ENCODE data around the gene MAPK8IP1.

The MAPK8IP1 gene

DNA sequence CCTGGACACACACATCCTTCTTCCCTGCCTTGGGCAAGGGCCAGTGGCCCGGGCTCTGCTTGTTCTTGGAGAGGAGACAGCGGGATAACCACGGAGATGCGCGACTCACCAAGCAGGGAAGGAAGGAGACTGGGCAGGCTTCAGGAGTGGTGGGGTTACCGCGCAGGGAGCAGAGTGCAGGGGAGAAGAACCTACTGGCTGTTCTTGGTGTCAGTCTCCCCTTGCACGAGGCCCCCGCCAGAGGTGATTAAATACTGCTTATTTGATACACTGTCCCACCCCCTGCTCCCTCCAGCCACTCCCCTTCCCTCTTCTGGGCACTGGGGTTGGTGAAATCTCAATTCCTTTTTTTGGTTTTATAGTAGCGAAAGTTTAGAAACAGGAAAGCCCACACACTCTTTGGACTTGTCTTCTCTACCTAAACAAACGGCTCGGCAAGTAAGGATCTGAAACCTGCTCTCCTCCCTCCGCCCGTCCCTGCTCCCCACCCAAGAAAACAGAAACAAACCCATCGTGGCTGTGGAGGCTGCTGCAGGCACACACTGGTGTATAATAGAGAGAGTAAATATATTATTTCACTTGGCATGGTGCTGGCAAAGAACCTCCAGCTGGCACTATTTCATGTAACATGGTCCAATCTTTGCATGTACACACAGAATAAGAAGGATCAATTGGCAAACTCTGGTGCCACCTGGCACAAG, 47.8 kb downstream of the MAPK8IP1 start:
- TF ChIP-seq, protein P1, sequence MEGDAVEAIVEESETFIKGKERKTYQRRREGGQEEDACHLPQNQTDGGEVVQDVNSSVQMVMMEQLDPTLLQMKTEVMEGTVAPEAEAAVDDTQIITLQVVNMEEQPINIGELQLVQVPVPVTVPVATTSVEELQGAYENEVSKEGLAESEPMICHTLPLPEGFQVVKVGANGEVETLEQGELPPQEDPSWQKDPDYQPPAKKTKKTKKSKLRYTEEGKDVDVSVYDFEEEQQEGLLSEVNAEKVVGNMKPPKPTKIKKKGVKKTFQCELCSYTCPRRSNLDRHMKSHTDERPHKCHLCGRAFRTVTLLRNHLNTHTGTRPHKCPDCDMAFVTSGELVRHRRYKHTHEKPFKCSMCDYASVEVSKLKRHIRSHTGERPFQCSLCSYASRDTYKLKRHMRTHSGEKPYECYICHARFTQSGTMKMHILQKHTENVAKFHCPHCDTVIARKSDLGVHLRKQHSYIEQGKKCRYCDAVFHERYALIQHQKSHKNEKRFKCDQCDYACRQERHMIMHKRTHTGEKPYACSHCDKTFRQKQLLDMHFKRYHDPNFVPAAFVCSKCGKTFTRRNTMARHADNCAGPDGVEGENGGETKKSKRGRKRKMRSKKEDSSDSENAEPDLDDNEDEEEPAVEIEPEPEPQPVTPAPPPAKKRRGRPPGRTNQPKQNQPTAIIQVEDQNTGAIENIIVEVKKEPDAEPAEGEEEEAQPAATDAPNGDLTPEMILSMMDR (IDR thresholded peaks at IDR 0.05; ENCODE audit: low read depth, low read length, missing control alignments) = no peak
- H3K4me3 ChIP-seq (ENCODE audit: low read depth, low read length) = no peak overlapping the region
- in situ Hi-C loops (cut with HindIII; ENCODE audit: low sequenced_read_pairs) = no loop called here
- DNase-seq (ENCODE audit: low read depth) = peak; percentile 22

GRCh38 chr11:45933846-45934579, 48.6 kb downstream of the MAPK8IP1 start:
- TF ChIP-seq, protein P1 (IDR thresholded peaks at IDR 0.05; ENCODE audit: low read depth, low read length, missing control alignments) = no peak
- DNase-seq (ENCODE audit: low read depth) = no peak
- no peak overlapping the region for H3K4me3 ChIP-seq (ENCODE audit: low read depth, low read length)
- in situ Hi-C loops (cut with HindIII; ENCODE audit: low sequenced_read_pairs) = no loop called here

DNA sequence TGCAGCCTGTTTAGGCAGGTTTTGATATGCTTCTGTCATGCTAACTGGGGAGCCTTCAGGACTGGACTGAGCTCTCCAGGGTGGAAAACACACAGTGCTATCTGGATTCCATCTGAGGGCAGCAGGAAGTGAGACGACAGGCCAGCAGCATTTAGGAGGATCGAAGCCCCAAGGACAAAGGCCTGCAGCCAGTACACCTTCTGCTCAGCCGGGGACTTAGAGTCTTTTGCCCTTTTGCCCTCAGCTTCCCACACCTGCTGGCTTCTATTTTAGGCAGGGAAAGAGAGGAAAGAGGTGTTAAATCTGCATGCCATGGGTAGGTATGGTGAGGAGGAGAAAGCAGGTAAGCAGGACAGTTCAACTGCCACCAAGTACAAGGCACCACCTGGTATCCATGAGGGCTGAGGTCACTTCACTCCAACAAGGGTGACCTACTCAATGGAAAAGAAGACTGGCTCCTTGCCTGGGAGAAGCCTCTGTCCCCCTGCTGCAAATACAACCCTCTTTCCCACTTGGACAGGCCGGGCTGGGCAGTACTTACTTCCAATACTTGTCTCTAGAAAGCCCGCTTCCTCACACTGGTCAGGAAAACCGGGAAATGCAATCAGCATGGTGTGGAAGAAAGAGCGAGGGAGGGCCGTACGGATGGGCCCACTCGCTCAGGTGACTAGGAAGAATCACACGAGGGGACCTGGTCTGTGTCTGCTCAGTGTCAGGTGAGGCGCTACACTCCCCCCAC, 49.3 kb downstream of the MAPK8IP1 start:
- DNase-seq (ENCODE audit: low read depth) = no peak
- no peak overlapping the region for H3K4me3 ChIP-seq (ENCODE audit: low read depth, low read length)
- TF ChIP-seq, protein P1 (IDR thresholded peaks at IDR 0.05; ENCODE audit: low read depth, low read length, missing control alignments) = no peak
- in situ Hi-C loops (cut with HindIII; ENCODE audit: low sequenced_read_pairs) = no loop called here

DNA sequence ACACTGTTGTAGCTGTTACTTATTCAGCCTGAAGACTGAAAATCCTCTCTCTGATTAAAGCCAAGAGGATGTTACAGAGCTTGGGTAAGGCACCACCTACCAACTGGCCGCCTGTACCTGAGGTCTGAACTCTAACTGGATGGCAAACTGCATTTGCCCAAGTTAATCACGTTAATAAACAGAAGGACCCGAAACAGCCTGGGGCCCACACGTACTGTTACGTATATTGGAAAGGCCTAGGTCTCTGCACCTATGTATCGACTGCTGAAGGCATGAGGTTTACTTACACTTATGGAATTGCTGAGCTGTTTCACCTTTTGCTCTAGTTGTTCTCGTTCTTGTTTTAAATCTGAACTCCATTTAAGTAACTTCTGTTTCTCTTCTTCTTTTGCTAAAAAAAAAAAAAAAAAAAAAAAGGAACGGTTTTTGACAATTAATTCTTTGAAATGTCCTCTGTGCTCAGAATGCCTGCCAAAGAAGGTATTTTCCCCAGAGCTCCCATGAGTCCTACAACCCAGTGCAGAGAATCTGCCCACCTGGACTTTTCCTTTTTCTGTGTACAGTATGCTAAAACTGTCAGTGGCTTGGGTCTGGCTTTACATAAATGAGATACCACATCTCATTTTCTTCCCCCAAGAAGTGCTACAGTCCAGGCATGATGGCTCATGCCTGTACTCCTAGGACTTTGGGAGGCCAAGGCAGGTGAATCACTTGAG, 50.1 kb downstream of the MAPK8IP1 start:
- TF ChIP-seq, protein P1 (IDR thresholded peaks at IDR 0.05; ENCODE audit: low read depth, low read length, missing control alignments) = no peak
- H3K4me3 ChIP-seq (ENCODE audit: low read depth, low read length) = no peak overlapping the region
- in situ Hi-C loops (cut with HindIII; ENCODE audit: low sequenced_read_pairs) = no loop called here
- DNase-seq (ENCODE audit: low read depth) = no peak

GRCh38 chr11:45936511-45937054, 51.1 kb downstream of the MAPK8IP1 start:
- no peak overlapping the region for H3K4me3 ChIP-seq (ENCODE audit: low read depth, low read length)
- TF ChIP-seq, protein P1 (IDR thresholded peaks at IDR 0.05; ENCODE audit: low read depth, low read length, missing control alignments) = no peak
- in situ Hi-C loops (cut with HindIII; ENCODE audit: low sequenced_read_pairs) = no loop called here
- no peak for DNase-seq (ENCODE audit: low read depth)

GRCh38 chr11:45937916-45938315, 52.5 kb downstream of the MAPK8IP1 start:
- TF ChIP-seq, protein P1 (IDR thresholded peaks at IDR 0.05; ENCODE audit: low read depth, low read length, missing control alignments) = no peak
- no peak overlapping the region for H3K4me3 ChIP-seq (ENCODE audit: low read depth, low read length)
- no peak for DNase-seq (ENCODE audit: low read depth)
- in situ Hi-C loops (cut with HindIII; ENCODE audit: low sequenced_read_pairs) = no loop called here

Data from astrocyte of the cerebellum (primary cell).